Right lobe of liver (tissue), 6 donors: Measurements from ENCODE around the gene PHF2. TPM values are rescaled to one million over a fixed set of nuclear protein-coding genes. Genes with fewer than 3 reads are reported as not detected.
A peak's percentile ranks its signal among the peaks of the same experiment; 100 is the strongest.

Experiments used
- ATAC-seq, 4 donors: fragments of 200-7000 bp; cut with Tn5 transposase; one replicate each; pipeline ENCODE4 v1.9.1; 2020; ENCODE audit warnings: mild to moderate bottlenecking in 4 of 4, moderate library complexity in 4 of 4
- DNase-seq, 3 donors: peaks; one replicate each; pipeline ENCODE4 v3.0.0-alpha.2; 2020
- H3K27ac ChIP-seq, 3 donors: fragments of 200-600 bp; one replicate each; pipeline ENCODE4 v1.8.0; 2022
- H3K27me3 ChIP-seq, 2 donors: fragments of 200-600 bp; one replicate each; pipeline ENCODE4 v1.8.0; 2022
- H3K36me3 ChIP-seq, 4 donors: fragments of 200-600 bp; sonication (generic) in 1 of 4; one replicate each; pipeline versions ENCODE4 v1.5.1 to v1.8.0; 2017 to 2022; ENCODE audit warnings: control low read depth in 1 of 4
- H3K4me1 ChIP-seq, 4 donors: fragments of 200-600 bp; sonication (generic) in 1 of 4; one replicate each; pipeline versions ENCODE4 v1.5.1 to v1.8.0; 2017 to 2022; ENCODE audit warnings: control low read depth in 1 of 4
- H3K4me3 ChIP-seq, 3 donors: fragments of 200-600 bp; one replicate each; pipeline ENCODE4 v1.8.0; 2022
- H3K9me3 ChIP-seq, 4 donors: fragments of 200-600 bp; sonication (generic) in 1 of 4; one replicate each; pipeline versions ENCODE4 v1.5.1 to v1.8.0; 2017 to 2022; ENCODE audit warnings: control low read depth in 1 of 4
- CTCF ChIP-seq, 4 donors: fragments of 200-600 bp in 3 of 4; fragments of 450-650 bp in 1 of 4; IDR thresholded peaks; one replicate each; pipeline versions ENCODE4 v1.5.1 to v1.8.0; 2016 to 2022; ENCODE audit warnings: antibody characterized with exemption in 4 of 4, mild to moderate bottlenecking in 2 of 4
- POLR2A ChIP-seq: fragments of 450-650 bp; IDR thresholded peaks from one replicate; pipeline ENCODE4 v1.6.1; 2017; ENCODE audit warnings: antibody characterized with exemption, mild to moderate bottlenecking
- WGBS: methylation state at CpG from one replicate; pipeline ENCODE4 v1.1.6; 2018; ENCODE audit warnings: low coverage, low lambda C conversion rate; ENCODE audit not compliant: insufficient coverage; ENCODE audit errors: missing lambda C conversion rate; 5-methylcytosine and 5-hydroxymethylcytosine counted together
- intact Hi-C, 2 donors: fragments of 100-400 bp; cut with DNase I; formaldehyde crosslinking; loops; one replicate each; pipeline versions ENCODE4 v1.11.2 to v1.14.1; 2022
- long read RNA-seq: library from polyadenylated mRNA; unstranded; transcript quantifications from one replicate; pipeline ENCODE4 v2.0.0, GENCODE V29; 2019
- total RNA-seq, 6 experiments: library from RNA; depleted of rRNA in 2 of 6; stranded (reverse); fragments of >200 nt in 2 of 6; fragmentation: NEBNext Ultra II Directional in 3 of 6; extraction: Animal tissue kit (Norgen Biotek cat#: 25700) in 3 of 6; gene quantifications; one replicate each; pipeline versions ENCODE4 v1.1.0 to v1.2.4, GENCODE V29; 2016 to 2023
- donor health status: DM: no; HTN: yes; CAD: no.
- donor health status: DM: no; HTN: no; CAD: no.
- donor health status: DM: no; HTN: no; CAD: no.
- donor health status: DM: no; HTN: yes; CAD: no.
- donor health status: DM: no; HTN: yes; CAD: no.

PHF2 gene
- 1 to 10 TPM; 6.3 to 8.5 (median 6.8) TPM for total RNA-seq
- long read RNA-seq: 0 reads

- ATAC-seq (peak; percentile 27 to 50 (median 46)), DNase-seq (peak in 1 of 3 donors; percentile 54)
- H3K27me3 ChIP-seq: no peaks in the 10 kb centered on the region
- peak within 1 kb of the TSS; percentile 78 to 86 (median 83) for H3K27ac ChIP-seq
- TF ChIP-seq POLR2A (no peak), CTCF (IDR thresholded peaks at IDR 0.05) (no peak)
- H3K36me3 ChIP-seq: no peaks in the 10 kb centered on the region
- H3K9me3 ChIP-seq: no peaks in the 10 kb centered on the region
- peaks cover 0 to 29% (median 13%) of the 10 kb centered on the region in 4 donors for H3K4me1 ChIP-seq
- intact Hi-C loops: no loop called here
- WGBS: 0% methylated on average over 29 of the region's 140 CpGs
- peak within 1 kb of the TSS; percentile 73 to 82 (median 75) for H3K4me3 ChIP-seq
These were observed at the start of gene PHF2 for GRCh38 chr9:93576258-93577077. TSS of gene PHF2 (plus strand) at chr9:93576584. CDS start at chr9:93576774, 190 bp downstream.

- no peaks in the 10 kb centered on the region for H3K9me3 ChIP-seq
- no peaks in the 10 kb centered on the region for H3K4me1 ChIP-seq
- H3K27ac ChIP-seq: no peak overlapping the region
- no peak for DNase-seq
- no peak for TF ChIP-seq CTCF (IDR thresholded peaks at IDR 0.05)
- H3K27me3 ChIP-seq: no peaks in the 10 kb centered on the region
- H3K36me3 ChIP-seq: peaks cover 8 to 80% (median 28%) of the 10 kb centered on the region in 4 donors
- no peak overlapping the region for H3K4me3 ChIP-seq
- intact Hi-C loops: no loop called here
- 80% methylated on average over 1 of the region's 3 CpGs for WGBS
- ATAC-seq: no peak
These were observed 45.0 kb upstream of the PHF2 start for GRCh38 chr9:93531374-93531773.

GRCh38 chr9:93532141-93532540 is 44.2 kb upstream of the PHF2 start:
- H3K9me3 ChIP-seq: no peaks in the 10 kb centered on the region
- H3K27ac ChIP-seq: no peak overlapping the region
- no peak overlapping the region for H3K4me3 ChIP-seq
- TF ChIP-seq POLR2A: no peak
- no peak for TF ChIP-seq CTCF (IDR thresholded peaks at IDR 0.05)
- ATAC-seq (no peak), DNase-seq (no peak)
- H3K36me3 ChIP-seq: peaks cover 8 to 80% (median 25%) of the 10 kb centered on the region in 4 donors
- no peaks in the 10 kb centered on the region for H3K4me1 ChIP-seq
- no peaks in the 10 kb centered on the region for H3K27me3 ChIP-seq
- intact Hi-C loops: no loop called here
- 84% methylated on average over 8 of the region's 8 CpGs for WGBS

GRCh38 chr9:93533863-93534262 is 42.5 kb upstream of the PHF2 start:
- no peaks in the 10 kb centered on the region for H3K27me3 ChIP-seq
- H3K4me1 ChIP-seq: no peaks in the 10 kb centered on the region
- intact Hi-C loops: no loop called here
- 84% methylated on average over 3 of the region's 8 CpGs for WGBS
- no peak overlapping the region for H3K27ac ChIP-seq
- ATAC-seq: peak in 1 of 4 donors; percentile 40
- H3K36me3 ChIP-seq: peaks cover 8 to 64% (median 24%) of the 10 kb centered on the region in 4 donors
- no peak overlapping the region for H3K4me3 ChIP-seq
- no peaks in the 10 kb centered on the region for H3K9me3 ChIP-seq
- DNase-seq: no peak
- TF ChIP-seq CTCF (IDR thresholded peaks at IDR 0.05) (no peak), POLR2A (no peak)
